Smooth muscle cell (in vitro differentiated cells): ENCODE results near the gene OVCA2. TPM values are rescaled to one million over a fixed set of nuclear protein-coding genes. Genes with fewer than 3 reads are reported as not detected.

Experiments
- DNase-seq: peaks from one replicate; lab custom pipeline; 2025; ENCODE audit not compliant: unreplicated experiment; lab: John Stamatoyannopoulos, UW
- H2AFZ ChIP-seq: fragments of 200-600 bp; sonication (generic); 2 replicates; pipeline ENCODE4 v1.6.0; 2016; ENCODE audit warnings: antibody characterized with exemption, low read depth, mild to moderate bottlenecking
- H3F3A ChIP-seq: fragments of 200-600 bp; sonication (generic); 2 replicates; pipeline ENCODE4 v1.6.0; 2017; ENCODE audit warnings: antibody characterized with exemption, low read depth
- H3K27ac ChIP-seq: fragments of 200-600 bp; sonication (generic); 2 replicates; pipeline ENCODE4 v1.5.1; 2016; ENCODE audit warnings: low read depth, mild to moderate bottlenecking
- H3K27me3 ChIP-seq: fragments of 200-600 bp; sonication (generic); 2 replicates; pipeline ENCODE4 v1.6.1; 2016; ENCODE audit warnings: low read depth, mild to moderate bottlenecking
- H3K36me3 ChIP-seq: fragments of 200-600 bp; sonication (generic); 2 replicates; pipeline ENCODE4 v1.5.1; 2016; ENCODE audit warnings: low read depth
- H3K4me1 ChIP-seq: fragments of 200-600 bp; sonication (generic); 2 replicates; pipeline ENCODE4 v1.5.1; 2016; ENCODE audit warnings: low read depth
- H3K4me2 ChIP-seq: fragments of 200-600 bp; sonication (generic); 2 replicates; pipeline ENCODE4 v1.6.0; 2016; ENCODE audit warnings: mild to moderate bottlenecking
- H3K4me3 ChIP-seq: fragments of 200-600 bp; sonication (generic); 2 replicates; pipeline ENCODE4 v1.5.1; 2016; ENCODE audit warnings: mild to moderate bottlenecking
- H3K79me2 ChIP-seq: fragments of 200-600 bp; sonication (generic); 2 replicates; pipeline ENCODE4 v1.6.0; 2016; ENCODE audit warnings: low read depth, mild to moderate bottlenecking
- H3K9ac ChIP-seq: fragments of 200-600 bp; sonication (generic); 2 replicates; pipeline ENCODE4 v1.6.0; 2016; ENCODE audit warnings: low read depth
- H3K9me3 ChIP-seq: fragments of 200-600 bp; sonication (generic); replicated peaks from 2 replicates; pipeline ENCODE4 v1.5.1; 2016; ENCODE audit warnings: low read depth
- H4K20me1 ChIP-seq: fragments of 200-600 bp; sonication (generic); 2 replicates; pipeline ENCODE4 v1.6.0; 2016; ENCODE audit warnings: low read depth
- CTCF ChIP-seq: fragments of 200-600 bp; sonication (generic); IDR thresholded peaks from 2 replicates; pipeline ENCODE4 v1.5.1; 2017; ENCODE audit warnings: borderline replicate concordance, mild to moderate bottlenecking, antibody characterized with exemption; ENCODE audit not compliant: insufficient read depth, poor library complexity, severe bottlenecking
- WGBS: methylation state at CpG from one replicate; pipeline ENCODE4 v1.1.7; 2016; ENCODE audit warnings: low lambda C conversion rate; 5-methylcytosine and 5-hydroxymethylcytosine counted together
- polyA plus RNA-seq: library from polyadenylated mRNA; unstranded; fragments of >200 nt; fragmentation: Nextera tagmentation; extraction: Ambion mirVana; gene quantifications from 2 replicates; pipeline ENCODE4 v1.2.1, GENCODE V29; 2016
- total RNA-seq: library from RNA; depleted of rRNA; stranded (reverse); fragments of >200 nt; gene quantifications from 2 replicates; pipeline ENCODE4 v1.2.3, GENCODE V29; 2014

Gene OVCA2
- total and polyA plus RNA-seq, 2 experiments from 2014 or later, result 46.7 to 47.6 TPM

- no peak overlapping the region for H3K4me3 ChIP-seq
- H3K9me3 ChIP-seq, result no peaks in the 10 kb centered on the region
- H3K9ac ChIP-seq, result no peak overlapping the region
- WGBS, result 100% methylated on average over 1 of the region's 1 CpG
- H3K4me1 ChIP-seq, result no peaks in the 10 kb centered on the region
- H3K36me3 ChIP-seq, result no peaks in the 10 kb centered on the region
- peaks cover 12% of the 10 kb centered on the region for H3K27me3 ChIP-seq
- H3K4me2 ChIP-seq, result no peak overlapping the region
- no peak overlapping the region for H2AFZ ChIP-seq
- H3F3A ChIP-seq, result no peaks in the 10 kb centered on the region
- no peak overlapping the region for H3K27ac ChIP-seq
- no peak for TF ChIP-seq CTCF
- DNase-seq, result no peak
- H3K79me2 ChIP-seq, result no peaks in the 10 kb centered on the region
- H4K20me1 ChIP-seq, result no peaks in the 10 kb centered on the region
Observed at GRCh38 chr17:2013994-2014317, 27.9 kb upstream of the OVCA2 start.

DNA sequence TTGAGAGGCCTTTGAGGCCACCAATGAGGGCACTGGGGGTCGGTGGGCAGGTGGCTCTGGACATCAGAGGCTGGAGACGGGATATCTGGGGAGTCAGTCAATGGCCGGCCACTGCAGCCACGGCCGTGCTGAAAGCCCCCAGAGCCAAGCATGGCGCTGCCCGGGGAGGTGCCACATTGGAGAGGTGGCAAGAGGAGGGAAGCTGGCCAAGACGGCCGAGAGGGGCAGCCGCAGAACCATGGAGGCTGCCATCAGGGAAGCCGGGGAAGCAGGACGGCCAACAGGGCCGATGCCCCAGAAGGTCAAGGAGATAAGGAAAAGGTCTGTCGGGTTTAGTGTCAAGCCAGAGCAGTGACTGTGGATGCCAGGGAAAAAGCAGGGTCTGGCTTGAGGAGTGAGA is 26.5 kb upstream of the OVCA2 start:
- whole genome bisulfite sequencing, result 95% methylated on average over 14 of the region's 14 CpGs
- Histone ChIP-seq H3K4me3 (no peak overlapping the region), H3K9ac (no peak overlapping the region), H3K27me3 (peaks cover 25% of the 10 kb centered on the region), H3K27ac (no peak overlapping the region), H2AFZ (no peak overlapping the region), H3K9me3 (no peaks in the 10 kb centered on the region), H3K4me2 (no peak overlapping the region), H3K4me1 (no peaks in the 10 kb centered on the region), H4K20me1 (no peaks in the 10 kb centered on the region), H3K79me2 (no peaks in the 10 kb centered on the region), H3F3A (no peaks in the 10 kb centered on the region), H3K36me3 (no peaks in the 10 kb centered on the region)
- no peak for TF ChIP-seq CTCF
- no peak for DNase-seq

DNA sequence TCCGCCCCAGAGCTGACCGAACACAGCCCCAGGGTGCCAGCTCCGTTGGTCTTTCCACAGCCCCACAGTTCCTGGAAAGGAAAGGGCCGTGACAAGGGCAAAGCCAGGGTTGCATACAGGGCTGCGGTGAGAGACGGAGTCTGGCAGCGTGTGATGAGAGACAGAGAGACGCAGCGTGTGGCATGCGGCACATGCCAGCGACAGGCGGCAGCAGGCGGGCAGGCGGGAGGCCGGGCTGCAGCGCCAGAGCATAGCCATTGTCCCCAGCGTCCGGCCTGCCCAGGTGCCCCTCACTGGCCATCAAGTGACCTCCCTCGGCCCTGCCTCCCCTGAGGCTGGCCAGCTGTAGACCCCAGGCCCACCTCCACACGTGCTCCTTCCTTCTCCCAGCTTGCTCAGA is 25.3 kb upstream of the OVCA2 start:
- Histone ChIP-seq H3K36me3 (no peaks in the 10 kb centered on the region), H3K4me3 (no peak overlapping the region), H3F3A (no peaks in the 10 kb centered on the region), H3K9ac (no peak overlapping the region), H2AFZ (no peak overlapping the region), H3K79me2 (no peaks in the 10 kb centered on the region), H3K4me1 (no peaks in the 10 kb centered on the region), H4K20me1 (no peaks in the 10 kb centered on the region), H3K9me3 (no peaks in the 10 kb centered on the region), H3K27me3 (peaks cover 35% of the 10 kb centered on the region), H3K4me2 (no peak overlapping the region), H3K27ac (no peak overlapping the region)
- no peak for TF ChIP-seq CTCF
- no peak for DNase-seq
- WGBS, result 95% methylated on average over 20 of the region's 20 CpGs

DNA sequence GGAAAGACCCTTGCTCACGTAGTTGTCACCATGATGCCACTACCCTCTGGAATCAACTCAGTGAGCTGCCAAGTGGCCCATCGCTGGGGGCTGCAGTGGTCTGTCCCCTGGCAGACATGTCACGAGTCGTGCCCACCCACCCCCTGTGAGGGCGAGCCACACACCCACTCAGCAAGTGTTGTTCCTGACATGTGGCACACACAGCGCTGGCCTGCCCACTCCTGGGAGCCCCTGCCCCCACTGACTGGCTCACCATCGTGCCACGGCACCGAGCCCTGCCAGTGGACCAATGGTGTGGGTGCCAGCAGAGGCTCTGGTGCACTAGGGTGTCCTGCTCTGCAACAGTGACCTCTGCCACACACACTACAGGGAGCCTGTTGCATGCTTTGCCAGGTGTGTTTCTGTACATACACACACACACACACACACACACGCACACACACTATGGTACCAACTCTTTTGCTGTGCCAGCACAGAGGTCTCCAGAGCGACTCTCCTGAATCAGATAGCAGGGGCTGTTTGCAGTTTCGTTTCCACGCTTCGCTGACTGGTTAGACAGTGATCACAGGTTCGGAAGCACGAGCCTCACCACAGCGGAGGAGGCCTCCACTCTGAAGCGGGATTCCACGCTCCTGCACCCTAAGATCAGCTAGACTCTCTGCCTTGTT is 24.4 kb upstream of the OVCA2 start:
- H3K4me1 ChIP-seq, result no peaks in the 10 kb centered on the region

More for the DNA sequence above, 24.4 kb upstream of the OVCA2 start:
- Histone ChIP-seq H3K36me3 (no peaks in the 10 kb centered on the region), H3K27ac (no peak overlapping the region), H3F3A (no peaks in the 10 kb centered on the region), H2AFZ (no peak overlapping the region), H4K20me1 (no peaks in the 10 kb centered on the region), H3K4me3 (no peak overlapping the region), H3K27me3 (peaks cover 41% of the 10 kb centered on the region), H3K9me3 (no peaks in the 10 kb centered on the region), H3K9ac (no peak overlapping the region), H3K79me2 (no peaks in the 10 kb centered on the region), H3K4me2 (no peak overlapping the region)
- WGBS, result 90% methylated on average over 19 of the region's 19 CpGs
- no peak for TF ChIP-seq CTCF
- no peak for DNase-seq
